Kidney tubule cell (primary cell): ENCODE data around the gene KCNJ2.

Experiments
- DNase-seq: peaks from one replicate; pipeline ENCODE4 v3.0.0-alpha.2; 2018; ENCODE audit warnings: low spot score

KCNJ2 gene

DNA sequence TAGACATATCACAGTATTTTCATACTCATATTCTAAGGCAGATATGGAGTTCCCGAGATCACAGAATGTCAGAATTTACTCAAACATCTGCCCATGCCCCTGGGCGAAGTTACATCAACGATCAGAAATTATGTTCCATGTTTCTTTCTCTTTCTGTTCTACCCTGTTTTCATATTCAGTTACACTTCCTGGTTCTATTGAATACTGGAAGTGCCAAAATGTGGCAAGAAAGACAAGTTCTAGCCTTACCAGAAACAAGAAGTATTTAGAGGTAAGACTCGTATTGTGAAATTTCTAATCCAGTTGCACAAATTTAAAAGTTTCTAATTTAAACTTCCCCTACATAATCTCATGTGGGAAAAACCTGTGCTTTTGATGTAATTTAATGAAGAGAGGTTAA, 36.1 kb downstream of the KCNJ2 start:
- DNase-seq: no peak

DNA sequence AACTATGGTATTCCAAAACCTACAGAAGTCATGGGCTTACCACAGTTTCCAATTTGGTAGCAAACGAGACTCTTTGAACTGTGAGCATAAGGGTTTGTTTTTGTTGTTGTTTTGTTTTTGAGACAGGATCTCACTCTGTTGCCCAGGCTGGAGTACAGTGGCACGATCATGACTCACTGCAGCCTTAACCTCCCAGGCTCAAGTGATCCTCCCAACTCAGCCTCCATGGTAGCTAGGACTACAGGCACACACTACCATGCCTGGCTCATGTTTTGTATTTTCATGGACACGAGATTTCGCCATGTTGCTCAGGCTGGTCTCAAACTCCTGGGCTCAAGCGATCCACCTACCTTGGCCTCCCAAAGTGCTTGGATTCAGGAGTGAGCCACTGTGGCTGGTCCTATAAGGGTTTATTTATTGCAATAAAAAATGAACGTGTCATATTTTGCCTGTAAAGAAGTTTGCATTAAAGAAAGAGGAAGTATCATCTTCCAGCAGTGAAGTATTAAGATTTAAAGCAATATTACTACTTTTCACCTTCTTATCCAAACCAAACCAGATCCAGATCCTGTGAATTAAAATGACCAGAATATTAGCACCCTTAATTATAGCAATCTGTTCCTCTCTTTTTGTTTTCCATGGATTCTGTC, 37.2 kb downstream of the KCNJ2 start:
- DNase-seq: no peak

DNA sequence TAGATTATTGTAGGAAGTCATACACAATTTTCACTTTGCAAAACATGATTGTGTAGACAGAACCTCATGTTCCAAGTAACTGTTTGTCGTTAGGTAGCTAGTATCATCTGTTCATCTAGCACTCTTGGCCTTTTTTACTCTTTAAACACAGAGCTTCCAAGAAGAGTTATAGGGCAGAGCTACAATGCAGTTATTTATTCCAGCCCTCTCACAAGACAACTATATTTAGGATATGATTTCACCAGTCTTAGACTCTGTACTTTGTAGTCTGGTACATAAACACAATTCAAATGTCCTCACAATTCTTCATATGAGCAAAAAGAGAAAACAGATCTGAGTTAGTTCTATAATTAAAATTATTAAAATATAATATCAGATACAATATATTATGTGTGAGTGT, 37.9 kb downstream of the KCNJ2 start:
- DNase-seq: no peak

- no peak for DNase-seq
Measured at GRCh38 chr17:70208080-70208794, 38.9 kb downstream of the KCNJ2 start.

- DNase-seq: no peak
Measured at GRCh38 chr17:70208825-70209555, 39.7 kb downstream of the KCNJ2 start.

- DNase-seq: no peak
Measured at GRCh38 chr17:70215656-70216055, 46.3 kb downstream of the KCNJ2 start.

DNA sequence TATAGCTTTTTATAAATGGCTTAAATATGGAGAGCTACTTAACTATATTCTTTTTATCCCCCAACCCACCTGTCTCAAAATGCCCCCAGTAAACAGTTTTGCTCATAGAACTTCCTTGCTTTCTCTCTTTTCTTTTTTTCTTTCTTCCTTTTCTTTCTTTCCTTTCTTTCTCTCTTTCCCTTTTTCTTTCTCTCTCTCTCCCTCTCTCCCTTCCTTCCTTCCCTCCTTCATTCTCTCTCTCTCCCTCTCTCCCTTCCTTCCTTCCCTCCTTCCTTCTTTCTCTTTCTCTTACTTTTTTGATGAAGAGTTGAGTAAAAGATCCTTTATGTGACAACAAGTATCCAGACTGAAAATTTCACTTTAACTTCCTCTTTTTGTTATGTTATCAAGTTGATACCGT, 48.2 kb downstream of the KCNJ2 start:
- no peak for DNase-seq

DNA sequence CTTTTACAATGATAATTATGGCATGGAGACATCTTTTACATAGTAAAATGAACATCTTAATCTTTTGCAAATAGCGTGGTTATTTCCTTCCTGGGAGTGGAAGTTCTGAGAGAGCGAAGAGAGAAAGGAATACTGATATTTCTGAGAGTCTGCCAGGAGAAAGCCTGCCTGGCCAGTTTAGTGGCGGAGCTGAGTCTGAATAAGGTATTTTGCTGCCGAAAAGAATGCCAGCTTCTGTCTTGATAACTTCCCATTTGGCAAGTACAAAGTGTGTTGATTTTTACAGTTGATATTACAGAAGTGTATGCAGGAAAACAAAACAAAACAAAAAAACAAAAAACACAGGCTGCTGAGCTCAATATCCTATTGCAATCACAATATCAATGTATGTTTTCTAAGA, 55.9 kb downstream of the KCNJ2 start:
- no peak for DNase-seq
